Panc1 (cell line): ENCODE data around the gene WDR64. TPM values are rescaled to one million over a fixed set of nuclear protein-coding genes. Genes with fewer than 3 reads are reported as not detected.

Experiments used
- ATAC-seq: fragments of 200-7000 bp; cut with Tn5 transposase; 2 replicates; pipeline ENCODE4 v1.9.1; 2020; ENCODE audit warnings: mild to moderate bottlenecking, moderate library complexity
- BruUV-seq: library from RNA; stranded (reverse); fragments of 400-500 nt; replicated peaks from 2 replicates; lab custom pipeline; 2021; lab: Mats Ljungman, UMichigan
- CTCF ChIA-PET: fragments of 300-600 bp; sonication (Branson Sonifier 250); formaldehyde crosslinking; loops from one replicate; lab custom pipeline; 2022; ENCODE audit warnings: antibody characterized with exemption; lab: Charles Lee
- POLR2A ChIA-PET: fragments of 300-600 bp; sonication (Branson Sonifier 250); formaldehyde crosslinking; loops from one replicate; lab custom pipeline; 2022; ENCODE audit warnings: antibody characterized with exemption; lab: Charles Lee
- DNase-seq: peaks from one replicate; pipeline ENCODE4 v3.0.0-alpha.2; 2010; ENCODE audit warnings: low read depth, low spot score
- H3K27ac ChIP-seq: 2 replicates; pipeline ENCODE4 v1.5.1; 2011; ENCODE audit warnings: mild to moderate bottlenecking, low read length, inconsistent platforms
- H3K27me3 ChIP-seq: fragments of 200-500 bp; sonication (Bioruptor generic); 2 replicates; pipeline ENCODE4 v1.6.0; 2014; ENCODE audit warnings: low read length, inconsistent platforms; ENCODE audit not compliant: control insufficient read depth, insufficient read depth
- H3K36me3 ChIP-seq: fragments of 200-500 bp; sonication (Bioruptor generic); 2 replicates; pipeline ENCODE4 v1.5.1; 2014; ENCODE audit warnings: inconsistent platforms, mild to moderate bottlenecking, low read length, moderate library complexity; ENCODE audit not compliant: control insufficient read depth, insufficient read depth
- H3K4me1 ChIP-seq: 2 replicates; pipeline ENCODE4 v1.5.1; 2011; ENCODE audit warnings: inconsistent platforms, mild to moderate bottlenecking, low read length, moderate library complexity; ENCODE audit not compliant: control insufficient read depth, insufficient read depth
- H3K4me3 ChIP-seq, 2 experiments: 2 replicates each; pipeline ENCODE4 v1.5.1; 2011 to 2012; ENCODE audit warnings: low read depth in 2 of 2, low read length in 2 of 2, mild to moderate bottlenecking in 2 of 2, inconsistent platforms in 1 of 2, moderate library complexity in 1 of 2
- H3K9me3 ChIP-seq: fragments of 200-500 bp; sonication (Bioruptor generic); 2 replicates; pipeline ENCODE4 v1.5.1; 2014; ENCODE audit warnings: low read depth, mild to moderate bottlenecking, inconsistent platforms, low read length, moderate library complexity; ENCODE audit not compliant: control insufficient read depth, insufficient read depth
- CTCF ChIP-seq: fragments of 450-650 bp; IDR thresholded peaks from 2 replicates; pipeline ENCODE4 v1.5.1; 2017; ENCODE audit warnings: mild to moderate bottlenecking
- POLR2AphosphoS5 ChIP-seq: IDR thresholded peaks from 2 replicates; pipeline ENCODE4 v1.6.1; 2012; ENCODE audit warnings: mild to moderate bottlenecking, low read depth, low read length, moderate library complexity
- REST ChIP-seq, 2 experiments: IDR thresholded peaks; 2 replicates each; pipeline ENCODE4 v1.6.1; 2011 to 2012; ENCODE audit warnings: low read depth in 2 of 2, control low read depth in 1 of 2, low read length in 1 of 2, mild to moderate bottlenecking in 1 of 2, moderate library complexity in 1 of 2; ENCODE audit not compliant: insufficient read depth in 1 of 2
- SIN3A ChIP-seq: IDR thresholded peaks from 2 replicates; pipeline ENCODE4 v1.6.1; 2012; ENCODE audit warnings: low read depth, mild to moderate bottlenecking, low read length, moderate library complexity, borderline replicate concordance; ENCODE audit not compliant: insufficient read depth
- TCF7L2 ChIP-seq: IDR thresholded peaks from 2 replicates; pipeline ENCODE4 v1.6.1; 2011; ENCODE audit warnings: mild to moderate bottlenecking, low read depth, low read length, inconsistent platforms
- in situ Hi-C: cut with HindIII; loops from 2 replicates; pipeline ENCODE4 v1.10.0; 2016; ENCODE audit warnings: low sequenced_read_pairs, low pct_unique_long_range_greater_than_20kb
- intact Hi-C: fragments of 100-400 bp; cut with micrococcal nuclease; formaldehyde crosslinking; loops from one replicate; pipeline ENCODE4 v1.10.0; 2022; ENCODE audit not compliant: unreplicated experiment
- total RNA-seq: library from RNA; stranded (reverse); gene quantifications from one replicate; pipeline ENCODE4 v1.2.1, GENCODE V29; 2021; ENCODE audit not compliant: unreplicated experiment

The WDR64 gene
- total RNA-seq, 1 experiment from 2014 or later = not detected

- Histone ChIP-seq H3K9me3 (no peaks in the 10 kb centered on the region), H3K27me3 (no peaks in the 10 kb centered on the region), H3K27ac (no peak overlapping the region), H3K36me3 (no peaks in the 10 kb centered on the region), H3K4me1 (no peaks in the 10 kb centered on the region), H3K4me3 (no peak overlapping the region)
- BruUV-seq = no TSS peak
- ChIA-PET CTCF (no interaction called here), POLR2A (no interaction called here)
- no peak for TF ChIP-seq CTCF
- TF ChIP-seq POLR2AphosphoS5 = no peak
- TF ChIP-seq REST (IDR thresholded peaks at IDR 0.05; ENCODE audit: insufficient read depth in 1 of 2, low read depth in 2 of 2, low read length in 1 of 2) = no peak
- TF ChIP-seq TCF7L2 = no peak
- TF ChIP-seq SIN3A = no peak
- in situ Hi-C loops = no loop called here
- no peak for DNase-seq
- no peak for ATAC-seq
- intact Hi-C loops = no loop called here
These were observed 137.0 kb downstream of the WDR64 start for GRCh38 chr1:241789061-241789460.

GRCh38 chr1:241799416-241799815, 147.3 kb downstream of the WDR64 start:
- H3K27ac ChIP-seq = no peak overlapping the region
- POLR2A ChIA-PET = interaction anchor here (0.6 kb wide), 2 partner anchors 72 to 697 kb away, joined by 4 to 8 read pairs; no protein-coding TSS in a partner anchor
- TF ChIP-seq TCF7L2 (no peak), CTCF (no peak), REST (IDR thresholded peaks at IDR 0.05; ENCODE audit: insufficient read depth in 1 of 2, low read depth in 2 of 2, low read length in 1 of 2) (no peak), SIN3A (no peak), POLR2AphosphoS5 (no peak)
- BruUV-seq = no TSS peak
- CTCF ChIA-PET = no interaction called here
- H3K9me3 ChIP-seq = no peaks in the 10 kb centered on the region
- no peaks in the 10 kb centered on the region for H3K36me3 ChIP-seq
- ATAC-seq (no peak), DNase-seq (no peak)
- intact Hi-C loops (no loop called here), in situ Hi-C loops (no loop called here)
- no peaks in the 10 kb centered on the region for H3K27me3 ChIP-seq
- H3K4me3 ChIP-seq = no peak overlapping the region
- H3K4me1 ChIP-seq = no peaks in the 10 kb centered on the region
